GM12891 (cell line): ENCODE measurements around the gene GRPEL1.

Experiments used
- PAX5 ChIP-seq: IDR thresholded peaks from 2 replicates; pipeline ENCODE4 v1.6.1; 2011; ENCODE audit warnings: low read length, moderate library complexity, mild to moderate bottlenecking; ENCODE audit not compliant: insufficient read depth, severe bottlenecking
- POLR2A ChIP-seq: IDR thresholded peaks from 2 replicates; pipeline ENCODE4 v1.6.1; 2011; ENCODE audit warnings: low read depth, low read length, control low read depth
- POLR2AphosphoS5 ChIP-seq: IDR thresholded peaks from 2 replicates; pipeline ENCODE4 v1.6.1; 2011; ENCODE audit warnings: low read depth, low read length, control low read depth
- POU2F2 ChIP-seq: IDR thresholded peaks from 2 replicates; pipeline ENCODE4 v1.6.1; 2011; ENCODE audit warnings: low read depth, mild to moderate bottlenecking, control low read depth, low read length, moderate library complexity
- SPI1 ChIP-seq: IDR thresholded peaks from 2 replicates; pipeline ENCODE4 v1.6.1; 2011; ENCODE audit warnings: low read depth, low read length, control low read depth
- TAF1 ChIP-seq: IDR thresholded peaks from 2 replicates; pipeline ENCODE4 v1.6.1; 2011; ENCODE audit warnings: low read depth, low read length, control low read depth

- TF ChIP-seq POLR2A (no peak; the same call in 1 of the 2 replicates), TAF1 (no peak), POU2F2 (no peak), POLR2AphosphoS5 (no peak), PAX5 (no peak), SPI1 (no peak)
These were observed 7.3 kb downstream of the GRPEL1 start for GRCh38 chr4:7060346-7061150.
